Glomerular visceral epithelial cell (primary cell): Measurements from ENCODE around the gene FAT1.
"Not testable (repeated sequence)": the region's sequence is repeated elsewhere in the genome, so short reads cannot be mapped to it uniquely, and the experiment has no call there.

Experiments
- DNase-seq: peaks from one replicate; pipeline ENCODE4 v3.0.0-alpha.2; 2016; ENCODE audit errors: extremely low spot score

Gene FAT1, protein sequence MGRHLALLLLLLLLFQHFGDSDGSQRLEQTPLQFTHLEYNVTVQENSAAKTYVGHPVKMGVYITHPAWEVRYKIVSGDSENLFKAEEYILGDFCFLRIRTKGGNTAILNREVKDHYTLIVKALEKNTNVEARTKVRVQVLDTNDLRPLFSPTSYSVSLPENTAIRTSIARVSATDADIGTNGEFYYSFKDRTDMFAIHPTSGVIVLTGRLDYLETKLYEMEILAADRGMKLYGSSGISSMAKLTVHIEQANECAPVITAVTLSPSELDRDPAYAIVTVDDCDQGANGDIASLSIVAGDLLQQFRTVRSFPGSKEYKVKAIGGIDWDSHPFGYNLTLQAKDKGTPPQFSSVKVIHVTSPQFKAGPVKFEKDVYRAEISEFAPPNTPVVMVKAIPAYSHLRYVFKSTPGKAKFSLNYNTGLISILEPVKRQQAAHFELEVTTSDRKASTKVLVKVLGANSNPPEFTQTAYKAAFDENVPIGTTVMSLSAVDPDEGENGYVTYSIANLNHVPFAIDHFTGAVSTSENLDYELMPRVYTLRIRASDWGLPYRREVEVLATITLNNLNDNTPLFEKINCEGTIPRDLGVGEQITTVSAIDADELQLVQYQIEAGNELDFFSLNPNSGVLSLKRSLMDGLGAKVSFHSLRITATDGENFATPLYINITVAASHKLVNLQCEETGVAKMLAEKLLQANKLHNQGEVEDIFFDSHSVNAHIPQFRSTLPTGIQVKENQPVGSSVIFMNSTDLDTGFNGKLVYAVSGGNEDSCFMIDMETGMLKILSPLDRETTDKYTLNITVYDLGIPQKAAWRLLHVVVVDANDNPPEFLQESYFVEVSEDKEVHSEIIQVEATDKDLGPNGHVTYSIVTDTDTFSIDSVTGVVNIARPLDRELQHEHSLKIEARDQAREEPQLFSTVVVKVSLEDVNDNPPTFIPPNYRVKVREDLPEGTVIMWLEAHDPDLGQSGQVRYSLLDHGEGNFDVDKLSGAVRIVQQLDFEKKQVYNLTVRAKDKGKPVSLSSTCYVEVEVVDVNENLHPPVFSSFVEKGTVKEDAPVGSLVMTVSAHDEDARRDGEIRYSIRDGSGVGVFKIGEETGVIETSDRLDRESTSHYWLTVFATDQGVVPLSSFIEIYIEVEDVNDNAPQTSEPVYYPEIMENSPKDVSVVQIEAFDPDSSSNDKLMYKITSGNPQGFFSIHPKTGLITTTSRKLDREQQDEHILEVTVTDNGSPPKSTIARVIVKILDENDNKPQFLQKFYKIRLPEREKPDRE (N-terminal part only)

GRCh38 chr4:186723292-186724057 lies at the start of gene FAT1:
Gene FAT1, minus strand, starts transcription at chr4:186723856. Its CDS starts 14,029 bp downstream, at chr4:186709827.
- peak; percentile 81 for DNase-seq

- no peak for DNase-seq
Observed at GRCh38 chr4:186772936-186773487, 49.4 kb upstream of the FAT1 start.

DNA sequence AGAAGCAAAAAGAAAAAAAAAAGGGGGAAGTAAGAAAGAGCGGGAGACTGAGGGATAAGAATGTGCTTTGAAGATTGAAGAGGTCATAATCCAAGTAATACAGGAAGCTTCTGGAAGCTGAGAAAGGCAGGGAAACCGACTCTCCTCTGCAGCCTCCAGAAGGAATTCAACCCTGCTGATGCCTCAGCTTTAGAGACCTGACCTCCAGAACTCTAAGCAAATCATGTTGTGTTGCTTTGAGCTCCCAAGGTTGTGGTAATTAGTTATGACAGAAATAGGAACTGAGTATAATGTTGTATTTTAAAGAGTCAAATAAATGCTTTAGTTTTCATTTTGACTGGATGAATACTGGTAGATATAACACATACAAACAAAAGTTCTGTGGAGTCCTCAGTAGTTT lies 48.0 kb upstream of the FAT1 start:
- DNase-seq = no peak

- peak; percentile 70 for DNase-seq
Observed at GRCh38 chr4:186770481-186771175, 47.0 kb upstream of the FAT1 start.

GRCh38 chr4:186767794-186768193 lies 44.1 kb upstream of the FAT1 start:
- DNase-seq = no peak

DNA sequence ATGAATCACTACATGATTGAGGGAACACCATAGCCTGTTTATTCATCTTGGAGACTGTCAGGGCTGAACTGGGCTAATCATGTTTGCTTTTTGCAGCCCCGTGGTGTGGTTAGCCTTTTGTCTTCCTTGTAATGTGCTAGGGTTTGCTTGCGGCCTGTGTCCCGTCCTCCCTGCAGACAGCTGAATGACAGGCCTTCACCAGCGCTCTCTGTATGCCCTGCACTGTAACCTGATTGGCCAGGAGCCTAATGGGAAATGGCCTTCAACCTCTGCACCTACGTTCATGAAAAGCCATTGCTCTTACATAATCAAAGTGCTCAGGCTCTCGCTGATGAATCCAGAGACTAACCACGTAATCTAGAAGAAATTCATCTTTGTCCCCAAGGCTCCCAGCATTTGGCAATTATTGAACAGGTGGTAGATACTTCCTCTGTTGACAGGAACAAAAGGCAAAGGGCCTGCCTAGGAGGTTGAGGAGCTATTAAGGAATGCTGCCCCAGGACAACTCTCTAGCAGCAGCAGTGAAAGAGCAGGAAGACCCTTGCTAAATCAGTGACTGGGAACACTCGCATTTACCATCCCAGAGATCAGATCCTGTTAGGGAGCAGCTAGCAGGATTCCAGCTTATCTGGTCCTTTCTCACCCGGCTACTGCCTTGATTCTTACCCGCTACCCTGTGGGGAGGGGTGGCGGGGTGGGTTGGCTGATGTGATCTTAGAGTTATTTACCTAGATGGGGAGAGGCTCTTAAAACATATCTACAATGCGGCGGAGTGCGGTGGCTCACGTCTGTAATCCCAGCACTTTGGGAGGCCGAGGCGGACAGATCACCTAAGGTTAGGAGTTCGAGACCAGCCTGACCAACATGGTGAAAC lies 42.3 kb upstream of the FAT1 start:
- DNase-seq = peak; percentile 50

- peak; percentile 76 for DNase-seq
Observed at GRCh38 chr4:186765138-186765537, 41.5 kb upstream of the FAT1 start.

DNA sequence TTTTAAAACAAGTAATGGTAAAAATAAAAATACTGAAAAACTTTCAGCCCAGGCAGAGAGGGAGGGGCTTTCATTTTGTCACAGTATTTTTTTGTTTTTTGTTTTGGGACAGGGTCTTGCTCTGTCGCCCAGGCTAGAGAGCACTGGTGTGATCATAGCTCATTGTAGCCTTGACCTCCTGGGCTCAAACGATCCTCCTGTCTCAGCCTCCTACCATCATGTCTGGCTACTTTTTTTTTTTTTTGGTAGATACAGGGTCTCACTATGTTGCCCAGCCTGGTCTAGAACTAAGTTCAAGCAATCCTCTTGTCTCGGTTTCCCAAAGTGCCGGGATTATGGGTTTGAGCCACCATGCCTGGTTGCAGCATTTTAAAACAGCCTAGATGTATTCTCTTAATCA lies 40.8 kb upstream of the FAT1 start:
- no peak for DNase-seq

GRCh38 chr4:186762865-186763264 lies 39.2 kb upstream of the FAT1 start:
- no peak for DNase-seq

- peak; percentile 24 for DNase-seq
Observed at GRCh38 chr4:186762361-186762760, 38.7 kb upstream of the FAT1 start.

- not testable (repeated sequence) for DNase-seq
Observed at GRCh38 chr4:186761956-186762355, 38.3 kb upstream of the FAT1 start.

DNA sequence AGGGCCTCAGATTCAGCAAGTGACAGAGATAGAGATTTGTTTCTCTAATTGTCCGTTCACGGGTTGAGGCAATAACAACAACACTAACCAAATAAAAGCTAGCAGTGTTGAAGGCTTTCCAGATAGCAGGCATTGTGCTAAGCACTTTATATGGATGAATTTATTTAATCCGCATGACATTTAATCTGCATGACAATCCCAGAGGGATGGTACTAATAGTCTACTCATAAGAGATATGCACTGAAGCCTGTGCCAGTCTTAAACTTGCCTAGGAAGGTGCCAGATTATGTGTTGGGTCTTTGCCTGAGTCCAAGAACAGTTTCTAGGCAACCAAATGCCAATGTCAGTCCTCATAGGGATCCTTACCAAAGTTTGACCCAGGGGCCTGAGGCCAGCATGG lies 37.7 kb upstream of the FAT1 start:
- no peak for DNase-seq

DNA sequence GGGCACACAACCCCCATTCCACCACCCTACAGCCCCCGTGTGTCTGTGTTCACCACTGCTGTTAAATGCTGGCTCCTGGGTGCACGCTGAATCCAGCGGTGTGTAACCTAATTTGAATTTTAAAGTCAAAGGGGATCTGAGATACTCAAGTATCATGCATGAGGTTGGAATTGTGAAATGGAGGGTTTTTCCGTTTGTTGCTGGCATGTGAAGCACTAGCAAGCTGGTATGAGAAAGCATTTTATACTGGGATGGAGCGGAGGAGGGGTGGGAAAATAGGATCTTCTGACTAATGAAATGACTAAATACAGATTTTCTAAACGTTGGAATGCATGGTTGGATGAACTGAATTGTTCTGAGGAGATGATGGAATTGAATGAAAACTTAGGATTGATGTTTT lies 36.9 kb upstream of the FAT1 start:
- DNase-seq = peak; percentile 85

- DNase-seq = no peak
Observed at GRCh38 chr4:186759990-186760389, 36.3 kb upstream of the FAT1 start.

DNA sequence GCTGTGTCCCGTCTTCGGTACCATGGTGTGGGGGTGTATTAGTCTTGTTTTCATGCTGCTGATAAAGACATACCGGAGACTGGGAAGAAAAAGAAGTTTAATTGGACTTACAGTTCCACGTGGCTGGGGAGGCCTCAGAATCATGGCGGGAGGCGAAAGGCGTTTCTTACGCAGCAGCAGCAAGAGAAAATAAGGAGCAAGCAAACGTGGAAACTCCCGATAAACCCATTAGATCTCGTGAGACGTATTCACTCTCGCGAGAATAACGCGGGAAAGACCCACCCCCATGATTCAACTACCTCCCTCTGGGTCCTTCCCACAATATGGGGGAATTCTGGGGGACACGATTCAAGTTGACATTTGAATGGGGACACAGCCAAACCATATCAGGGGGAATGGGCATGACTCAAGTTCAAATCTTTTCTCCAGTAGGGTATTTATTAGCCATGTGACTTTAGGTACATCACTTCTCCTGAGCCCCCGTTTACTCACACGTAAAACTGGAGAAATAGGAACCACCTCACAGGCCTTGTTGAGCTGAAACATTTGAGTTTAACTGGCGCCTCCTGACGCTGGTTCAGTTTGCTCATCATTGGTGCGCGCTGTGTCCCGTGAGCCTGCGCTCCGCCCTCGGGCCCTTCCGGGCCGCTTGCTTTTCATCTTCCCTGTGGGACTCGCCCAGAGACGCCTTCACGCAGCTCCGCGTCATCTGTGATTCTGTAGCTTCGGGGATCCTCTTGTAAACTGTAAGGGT lies 35.5 kb upstream of the FAT1 start:
- no peak for DNase-seq

- no peak for DNase-seq
Observed at GRCh38 chr4:186757696-186758355, 34.2 kb upstream of the FAT1 start.

DNA sequence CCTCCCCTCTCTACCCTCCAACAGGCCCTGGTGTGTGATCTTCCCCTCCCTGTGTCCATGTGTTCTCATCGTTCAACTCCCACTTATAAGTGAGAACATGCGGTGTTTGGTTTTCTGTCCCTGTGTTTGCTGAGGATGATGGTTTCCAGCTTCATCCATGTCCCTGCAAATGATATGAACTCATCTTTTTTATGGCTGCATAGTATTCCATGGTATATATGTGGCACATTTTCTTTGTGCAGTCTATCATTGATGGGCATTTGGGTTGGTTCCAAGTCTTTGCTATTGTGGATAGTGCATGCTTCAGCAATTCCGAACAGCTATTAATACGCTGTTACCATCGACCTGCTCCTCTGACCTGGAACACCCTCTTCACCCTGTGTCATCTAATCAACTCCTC lies 32.9 kb upstream of the FAT1 start:
- not testable (repeated sequence) for DNase-seq
